Measurements from ENCODE around the gene SSC4D.
"Not testable (repeated sequence)": the region's sequence is repeated elsewhere in the genome, so short reads cannot be mapped to it uniquely, and the experiment has no call there.

SSC4D gene

GRCh38 chr7:76417654-76418310 lies 8.3 kb upstream of the SSC4D start:
- DNase-seq, result not testable (repeated sequence)

- DNase-seq, result no peak
These were observed 2.8 kb upstream of the SSC4D start for GRCh38 chr7:76412249-76412648.

GRCh38 chr7:76411626-76412025 lies 2.1 kb upstream of the SSC4D start:
- DNase-seq, result no peak

- DNase-seq, result no peak
These were observed 1.4 kb downstream of the SSC4D start for GRCh38 chr7:76408121-76408560.

- DNase-seq, result no peak
These were observed 1.8 kb downstream of the SSC4D start for GRCh38 chr7:76407718-76408117.

GRCh38 chr7:76405738-76406137 lies 3.8 kb downstream of the SSC4D start:
- no peak for DNase-seq

GRCh38 chr7:76403780-76404494 lies 5.6 kb downstream of the SSC4D start:
- no peak for DNase-seq

GRCh38 chr7:76403097-76403496 lies 6.4 kb downstream of the SSC4D start:
- DNase-seq, result not testable (repeated sequence)

- no peak for DNase-seq
These were observed 9.2 kb downstream of the SSC4D start for GRCh38 chr7:76400248-76400647.

- peak; percentile 91 for DNase-seq
These were observed 11.9 kb downstream of the SSC4D start for GRCh38 chr7:76397409-76398183.

GRCh38 chr7:76396864-76397263 lies 12.6 kb downstream of the SSC4D start:
- DNase-seq, result no peak

GRCh38 chr7:76395965-76396726 lies 13.4 kb downstream of the SSC4D start:
- DNase-seq, result no peak

GRCh38 chr7:76395605-76395964 lies 13.9 kb downstream of the SSC4D start:
- DNase-seq, result not testable (repeated sequence)

- no peak for DNase-seq
These were observed 14.5 kb downstream of the SSC4D start for GRCh38 chr7:76394957-76395356.

- DNase-seq, result peak; percentile 94
These were observed 16.1 kb downstream of the SSC4D start for GRCh38 chr7:76393116-76394031.

GRCh38 chr7:76392531-76393115 lies 16.9 kb downstream of the SSC4D start:
- no peak for DNase-seq

- no peak for DNase-seq
These were observed 19.4 kb downstream of the SSC4D start for GRCh38 chr7:76390092-76390491.

- DNase-seq, result not testable (repeated sequence)
These were observed 21.7 kb downstream of the SSC4D start for GRCh38 chr7:76387789-76388188.

- no peak for DNase-seq
These were observed 22.7 kb downstream of the SSC4D start for GRCh38 chr7:76386691-76387260.

- DNase-seq, result no peak
These were observed 26.2 kb downstream of the SSC4D start for GRCh38 chr7:76383089-76383944.
